ENCODE data around the gene ZNF330.

GRCh38 chr4:141220271-141220670 lies 424 bp upstream of the ZNF330 start:
- no peak for TF ChIP-seq GATA2 (IDR thresholded peaks at IDR 0.05; ENCODE audit: low read depth, low read length)
- TF ChIP-seq GATA3 (IDR thresholded peaks at IDR 0.05; ENCODE audit: low read depth, low read length) = no peak
